ENCODE data around the gene PGAP2.
"Not testable (repeated sequence)": the region's sequence is repeated elsewhere in the genome, so short reads cannot be mapped to it uniquely, and the experiment has no call there.

Gene PGAP2

GRCh38 chr11:3803726-3804495 lies 4.4 kb upstream of the PGAP2 start:
- DNase-seq (ENCODE audit: low read depth in 2 of 2, low spot score in 1 of 2), result no peak

GRCh38 chr11:3808861-3809623 lies 682 bp downstream of the PGAP2 start:
- DNase-seq (ENCODE audit: low read depth in 2 of 2, low spot score in 1 of 2), result no peak

GRCh38 chr11:3809624-3809928 lies 1.2 kb downstream of the PGAP2 start:
- no peak for DNase-seq (ENCODE audit: low read depth in 2 of 2, low spot score in 1 of 2)

- DNase-seq (ENCODE audit: low read depth in 2 of 2, low spot score in 1 of 2), result no peak
These were observed 2.1 kb downstream of the PGAP2 start for GRCh38 chr11:3810446-3810845.

- no peak for DNase-seq (ENCODE audit: low read depth in 2 of 2, low spot score in 1 of 2)
These were observed 2.6 kb downstream of the PGAP2 start for GRCh38 chr11:3810951-3811350.

- DNase-seq (ENCODE audit: low read depth in 2 of 2, low spot score in 1 of 2), result not testable (repeated sequence)
These were observed 6.5 kb downstream of the PGAP2 start for GRCh38 chr11:3814832-3815231.

GRCh38 chr11:3815845-3816244 lies 7.5 kb downstream of the PGAP2 start:
- no peak for DNase-seq (ENCODE audit: low read depth in 2 of 2, low spot score in 1 of 2)

- no peak for DNase-seq (ENCODE audit: low read depth in 2 of 2, low spot score in 1 of 2)
These were observed 8.3 kb downstream of the PGAP2 start for GRCh38 chr11:3816673-3817072.

- no peak for DNase-seq (ENCODE audit: low read depth in 2 of 2, low spot score in 1 of 2)
These were observed 8.9 kb downstream of the PGAP2 start for GRCh38 chr11:3817181-3817800.

GRCh38 chr11:3820971-3821370 lies 12.6 kb downstream of the PGAP2 start:
- no peak for DNase-seq (ENCODE audit: low read depth in 2 of 2, low spot score in 1 of 2)

- no peak for DNase-seq (ENCODE audit: low read depth in 2 of 2, low spot score in 1 of 2)
These were observed 14.0 kb downstream of the PGAP2 start for GRCh38 chr11:3822312-3822711.

GRCh38 chr11:3823303-3823702 lies 14.9 kb downstream of the PGAP2 start:
- DNase-seq (ENCODE audit: low read depth in 2 of 2, low spot score in 1 of 2), result no peak

GRCh38 chr11:3823762-3824506 lies 15.6 kb downstream of the PGAP2 start:
- no peak for DNase-seq (ENCODE audit: low read depth in 2 of 2, low spot score in 1 of 2)

- peak; percentile 52 to 67 for DNase-seq (ENCODE audit: low read depth in 2 of 2, low spot score in 1 of 2)
These were observed 16.5 kb downstream of the PGAP2 start for GRCh38 chr11:3824714-3825472.

GRCh38 chr11:3825473-3826154 lies 17.3 kb downstream of the PGAP2 start:
- DNase-seq (ENCODE audit: low read depth in 2 of 2, low spot score in 1 of 2), result no peak

GRCh38 chr11:3826721-3827120 lies 18.4 kb downstream of the PGAP2 start:
- DNase-seq (ENCODE audit: low read depth in 2 of 2, low spot score in 1 of 2), result no peak

- no peak for DNase-seq (ENCODE audit: low read depth in 2 of 2, low spot score in 1 of 2)
These were observed 19.2 kb downstream of the PGAP2 start for GRCh38 chr11:3827434-3828186.

GRCh38 chr11:3830088-3830487 lies 21.7 kb downstream of the PGAP2 start:
- DNase-seq (ENCODE audit: low read depth in 2 of 2, low spot score in 1 of 2), result no peak

GRCh38 chr11:3830730-3831129 lies 22.4 kb downstream of the PGAP2 start:
- DNase-seq (ENCODE audit: low read depth in 2 of 2, low spot score in 1 of 2), result no peak

Measured in stimulated activated CD8-positive, alpha-beta memory T cell treated with anti-CD3 and anti-CD28 coated beads, Interleukin-4, amount 100 ng/mL, for 1 hour (primary cell).